SH-SY5Y (cell line): ENCODE data around the gene FRY.

ENCODE experiments used
- GATA2 ChIP-seq: IDR thresholded peaks from 2 replicates; pipeline ENCODE4 v1.6.1; 2011; ENCODE audit warnings: mild to moderate bottlenecking, low read depth, low read length
- GATA3 ChIP-seq: IDR thresholded peaks from 2 replicates; pipeline ENCODE4 v1.6.1; 2011; ENCODE audit warnings: low read depth, mild to moderate bottlenecking, low read length, moderate library complexity

Gene FRY

GRCh38 chr13:32031025-32031814 is at the start of gene FRY:
FRY (plus strand) TSS chr13:32031774; CDS start chr13:32031796, 22 bp downstream.
- TF ChIP-seq GATA3, result no peak
- TF ChIP-seq GATA2, result no peak

GRCh38 chr13:31982124-31982523 is 49.5 kb upstream of the FRY start:
- TF ChIP-seq GATA2 (no peak), GATA3 (no peak)

- TF ChIP-seq GATA3, result no peak
- no peak for TF ChIP-seq GATA2
Measured at GRCh38 chr13:31982540-31982939, 49.0 kb upstream of the FRY start.

GRCh38 chr13:31986676-31987470 is 44.7 kb upstream of the FRY start:
- TF ChIP-seq GATA2, result no peak
- no peak for TF ChIP-seq GATA3

- no peak for TF ChIP-seq GATA3
Measured at GRCh38 chr13:31987535-31988170, 43.9 kb upstream of the FRY start.

GRCh38 chr13:31996601-31997000 is 35.0 kb upstream of the FRY start:
- TF ChIP-seq GATA3 (no peak), GATA2 (no peak)

GRCh38 chr13:31997641-31998040 is 33.9 kb upstream of the FRY start:
- TF ChIP-seq GATA2, result no peak
- no peak for TF ChIP-seq GATA3

GRCh38 chr13:31998131-31998530 is 33.4 kb upstream of the FRY start:
- no peak for TF ChIP-seq GATA2
- TF ChIP-seq GATA3, result no peak

GRCh38 chr13:32001154-32001768 is 30.3 kb upstream of the FRY start:
- TF ChIP-seq GATA3 (no peak), GATA2 (no peak)

GRCh38 chr13:32001769-32002168 is 29.8 kb upstream of the FRY start:
- TF ChIP-seq GATA3, result no peak

- TF ChIP-seq GATA2 (no peak), GATA3 (no peak)
Measured at GRCh38 chr13:32002873-32003272, 28.7 kb upstream of the FRY start.

- TF ChIP-seq GATA3 (no peak), GATA2 (no peak)
Measured at GRCh38 chr13:32007494-32007893, 24.1 kb upstream of the FRY start.

GRCh38 chr13:32008518-32009175 is 22.9 kb upstream of the FRY start:
- no peak for TF ChIP-seq GATA3
- no peak for TF ChIP-seq GATA2

- TF ChIP-seq GATA3 (no peak), GATA2 (no peak)
Measured at GRCh38 chr13:32009362-32009761, 22.2 kb upstream of the FRY start.

- TF ChIP-seq GATA2 (no peak), GATA3 (no peak)
Measured at GRCh38 chr13:32010136-32010535, 21.4 kb upstream of the FRY start.
